Lung microvascular endothelial cell (primary cell): Measurements from ENCODE around the gene KDM3A. TPM values are rescaled to one million over a fixed set of nuclear protein-coding genes. Genes with fewer than 3 reads are reported as not detected.

ENCODE experiments used
- DNase-seq, 2 donors: peaks; one replicate each; pipeline versions ENCODE4 v3.0.0 to v3.0.0-alpha.2; 2010; ENCODE audit warnings: low read depth in 2 of 2
- total RNA-seq: library from RNA; depleted of rRNA; stranded (reverse); fragments of >200 nt; gene quantifications from 2 replicates; pipeline ENCODE4 v1.2.1, GENCODE V29; 2014

KDM3A gene, protein sequence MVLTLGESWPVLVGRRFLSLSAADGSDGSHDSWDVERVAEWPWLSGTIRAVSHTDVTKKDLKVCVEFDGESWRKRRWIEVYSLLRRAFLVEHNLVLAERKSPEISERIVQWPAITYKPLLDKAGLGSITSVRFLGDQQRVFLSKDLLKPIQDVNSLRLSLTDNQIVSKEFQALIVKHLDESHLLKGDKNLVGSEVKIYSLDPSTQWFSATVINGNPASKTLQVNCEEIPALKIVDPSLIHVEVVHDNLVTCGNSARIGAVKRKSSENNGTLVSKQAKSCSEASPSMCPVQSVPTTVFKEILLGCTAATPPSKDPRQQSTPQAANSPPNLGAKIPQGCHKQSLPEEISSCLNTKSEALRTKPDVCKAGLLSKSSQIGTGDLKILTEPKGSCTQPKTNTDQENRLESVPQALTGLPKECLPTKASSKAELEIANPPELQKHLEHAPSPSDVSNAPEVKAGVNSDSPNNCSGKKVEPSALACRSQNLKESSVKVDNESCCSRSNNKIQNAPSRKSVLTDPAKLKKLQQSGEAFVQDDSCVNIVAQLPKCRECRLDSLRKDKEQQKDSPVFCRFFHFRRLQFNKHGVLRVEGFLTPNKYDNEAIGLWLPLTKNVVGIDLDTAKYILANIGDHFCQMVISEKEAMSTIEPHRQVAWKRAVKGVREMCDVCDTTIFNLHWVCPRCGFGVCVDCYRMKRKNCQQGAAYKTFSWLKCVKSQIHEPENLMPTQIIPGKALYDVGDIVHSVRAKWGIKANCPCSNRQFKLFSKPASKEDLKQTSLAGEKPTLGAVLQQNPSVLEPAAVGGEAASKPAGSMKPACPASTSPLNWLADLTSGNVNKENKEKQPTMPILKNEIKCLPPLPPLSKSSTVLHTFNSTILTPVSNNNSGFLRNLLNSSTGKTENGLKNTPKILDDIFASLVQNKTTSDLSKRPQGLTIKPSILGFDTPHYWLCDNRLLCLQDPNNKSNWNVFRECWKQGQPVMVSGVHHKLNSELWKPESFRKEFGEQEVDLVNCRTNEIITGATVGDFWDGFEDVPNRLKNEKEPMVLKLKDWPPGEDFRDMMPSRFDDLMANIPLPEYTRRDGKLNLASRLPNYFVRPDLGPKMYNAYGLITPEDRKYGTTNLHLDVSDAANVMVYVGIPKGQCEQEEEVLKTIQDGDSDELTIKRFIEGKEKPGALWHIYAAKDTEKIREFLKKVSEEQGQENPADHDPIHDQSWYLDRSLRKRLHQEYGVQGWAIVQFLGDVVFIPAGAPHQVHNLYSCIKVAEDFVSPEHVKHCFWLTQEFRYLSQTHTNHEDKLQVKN (N-terminal part only)
- 15.5 and 26.0 TPM in 2 replicates for total RNA-seq

DNA sequence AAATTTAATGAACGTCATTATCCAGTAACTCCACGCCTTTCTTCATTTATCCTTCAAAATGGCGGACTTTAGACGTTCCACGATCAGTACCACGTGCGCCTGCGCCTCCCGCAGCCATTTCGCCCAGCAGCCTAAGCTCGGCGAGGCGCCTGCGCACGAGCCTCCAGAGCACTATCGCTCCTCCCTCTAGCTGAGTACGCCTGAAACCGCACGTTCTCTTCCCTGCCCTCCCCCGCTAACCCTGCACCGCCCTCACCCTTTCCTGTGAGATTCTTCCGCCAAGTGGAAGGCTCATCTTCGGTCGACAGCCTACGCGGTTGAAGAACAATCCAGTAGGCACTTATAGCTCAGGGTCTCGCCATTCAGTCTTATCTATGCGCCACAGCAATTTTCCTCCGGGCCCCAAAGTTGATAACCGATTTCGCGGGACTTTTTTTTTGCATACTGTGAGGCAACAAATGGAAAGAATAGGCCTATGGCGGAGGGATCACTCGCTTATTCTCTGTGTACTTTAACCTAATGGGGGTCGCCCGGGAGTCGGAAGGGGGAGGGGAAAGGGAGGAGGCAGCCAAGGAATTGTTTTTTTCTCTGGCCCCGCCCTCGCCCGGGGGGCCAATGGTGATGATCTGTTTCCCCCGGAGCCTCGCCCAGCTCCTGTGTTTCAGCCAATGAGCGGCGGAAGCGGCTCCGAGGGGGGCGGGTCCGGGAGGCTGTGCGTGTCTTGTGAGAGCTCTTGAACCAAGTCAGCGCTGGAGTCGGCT is at the start of gene KDM3A:
Gene KDM3A, plus strand, starts transcription at position 741 of the 761 bp plus-strand sequence. CDS start 677 bp downstream, outside the sequence.
- DNase-seq: peak; percentile 99 to 100

DNA sequence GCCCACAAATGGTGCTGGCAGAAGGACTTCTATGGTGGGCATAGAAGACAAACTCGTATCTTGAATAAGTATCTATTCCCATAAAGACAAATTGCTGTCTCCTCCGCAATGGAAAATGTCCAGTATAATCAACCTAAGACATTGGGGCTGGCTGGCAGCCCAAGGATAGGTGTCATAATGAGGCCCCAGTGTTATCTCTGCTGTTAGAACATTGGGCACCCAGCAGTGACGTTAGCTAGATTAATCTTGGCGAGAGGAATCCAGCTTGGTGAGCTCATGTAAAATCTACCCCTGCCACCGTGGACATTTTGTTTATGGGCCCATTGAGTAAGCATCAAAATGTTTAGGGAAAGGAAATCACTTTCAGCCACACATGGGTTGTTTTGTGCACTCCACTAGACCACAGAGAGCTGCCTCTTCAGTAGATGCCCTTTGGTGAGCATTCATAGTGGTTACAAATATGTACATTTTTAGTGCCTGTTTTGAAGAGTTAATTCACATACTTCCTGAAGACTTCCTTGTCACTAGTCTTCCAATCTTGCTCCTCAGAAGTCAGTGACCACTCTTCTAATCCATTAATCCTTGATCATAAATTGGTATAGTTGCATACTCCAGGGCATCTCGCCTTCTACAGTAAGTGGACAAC is 48.2 kb upstream of the KDM3A start:
- no peak for DNase-seq

DNA sequence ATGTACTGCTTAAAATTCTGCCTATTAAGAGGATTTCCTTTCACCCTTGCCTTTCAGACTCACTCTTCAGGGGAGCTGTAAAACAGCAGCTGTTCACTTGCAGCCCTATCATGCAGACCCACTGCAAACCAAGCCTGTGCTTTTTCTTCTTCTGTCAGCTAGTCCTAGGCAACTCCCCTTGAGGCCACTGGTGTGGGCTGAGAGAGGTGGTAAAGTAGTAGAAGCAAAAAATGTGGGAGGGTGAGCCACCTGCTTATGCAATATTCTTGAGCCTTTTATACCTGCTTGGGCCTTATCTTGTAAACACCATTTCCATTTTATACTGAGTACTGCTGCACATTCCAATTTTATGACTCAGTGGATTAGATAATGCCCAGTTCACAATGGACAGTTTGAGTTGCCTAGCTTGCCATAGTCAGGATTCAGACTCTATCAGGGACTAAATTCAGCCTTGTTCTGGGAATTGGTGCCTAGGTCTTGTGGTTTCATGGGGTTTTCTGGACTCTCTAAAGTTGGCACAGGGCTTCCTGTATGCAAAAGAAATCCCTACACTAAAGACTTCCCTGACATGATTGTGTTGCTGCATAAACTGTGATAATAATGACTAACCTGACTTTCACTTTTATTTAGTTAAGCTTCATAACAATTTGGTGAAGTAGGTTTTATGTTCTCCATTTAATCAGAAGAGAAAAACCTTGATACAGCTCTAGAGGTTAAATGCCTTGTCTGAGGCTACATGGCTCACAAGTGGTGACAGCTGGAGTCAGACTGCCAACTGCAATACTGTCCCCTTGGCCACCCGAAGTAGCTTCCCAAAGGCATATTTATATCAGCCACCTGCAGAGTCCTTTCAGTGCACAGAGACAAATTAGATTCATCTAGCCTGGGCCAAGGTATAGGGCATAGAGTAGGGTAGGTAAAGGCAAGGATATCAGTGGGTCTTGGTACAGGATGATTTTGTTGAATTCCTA is 47.4 kb upstream of the KDM3A start:
- peak; percentile 24 to 46 for DNase-seq

DNA sequence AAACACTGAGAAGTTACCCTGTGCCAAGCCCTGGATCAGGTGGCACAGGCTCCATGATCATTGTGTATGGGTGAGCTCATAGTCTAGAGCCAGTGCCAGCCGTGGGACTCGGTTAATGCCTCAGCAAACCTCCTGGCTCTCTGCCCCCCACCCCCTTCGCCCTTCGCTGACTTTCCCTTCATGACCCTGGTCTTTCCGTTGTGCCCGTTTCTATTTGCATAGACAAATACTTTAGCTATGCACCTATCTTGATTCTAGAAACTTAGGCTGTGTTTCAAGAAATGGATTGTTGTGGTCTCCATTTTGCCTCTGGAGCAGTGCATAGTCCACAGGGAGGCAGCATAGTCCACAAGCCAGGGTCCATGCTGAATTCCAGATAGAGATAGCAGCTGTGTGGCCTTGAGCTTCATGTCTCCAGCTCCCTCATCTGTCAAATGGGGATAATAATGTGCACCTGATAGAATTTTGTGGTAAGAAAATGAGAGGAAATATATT is 44.8 kb upstream of the KDM3A start:
- DNase-seq: peak; percentile 37 to 68

DNA sequence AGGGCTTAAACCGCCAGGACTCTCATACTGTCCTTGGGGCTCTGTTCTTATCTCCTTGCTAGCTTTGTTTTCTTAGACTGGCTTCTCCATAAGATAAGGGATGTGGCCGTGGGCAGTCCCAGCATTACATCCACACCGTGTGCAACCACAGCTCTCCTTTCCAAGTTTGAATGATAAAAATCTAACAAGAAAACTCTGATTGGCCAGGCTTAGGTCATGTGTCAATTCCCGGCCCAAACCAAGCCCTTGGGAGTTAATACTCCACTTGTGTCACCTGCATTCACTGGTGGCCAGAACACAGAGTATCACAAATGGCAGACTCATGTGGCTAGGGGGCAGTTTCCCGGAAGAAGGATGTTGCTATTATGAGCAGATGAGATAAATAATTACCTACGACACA is 43.2 kb upstream of the KDM3A start:
- DNase-seq: no peak

DNA sequence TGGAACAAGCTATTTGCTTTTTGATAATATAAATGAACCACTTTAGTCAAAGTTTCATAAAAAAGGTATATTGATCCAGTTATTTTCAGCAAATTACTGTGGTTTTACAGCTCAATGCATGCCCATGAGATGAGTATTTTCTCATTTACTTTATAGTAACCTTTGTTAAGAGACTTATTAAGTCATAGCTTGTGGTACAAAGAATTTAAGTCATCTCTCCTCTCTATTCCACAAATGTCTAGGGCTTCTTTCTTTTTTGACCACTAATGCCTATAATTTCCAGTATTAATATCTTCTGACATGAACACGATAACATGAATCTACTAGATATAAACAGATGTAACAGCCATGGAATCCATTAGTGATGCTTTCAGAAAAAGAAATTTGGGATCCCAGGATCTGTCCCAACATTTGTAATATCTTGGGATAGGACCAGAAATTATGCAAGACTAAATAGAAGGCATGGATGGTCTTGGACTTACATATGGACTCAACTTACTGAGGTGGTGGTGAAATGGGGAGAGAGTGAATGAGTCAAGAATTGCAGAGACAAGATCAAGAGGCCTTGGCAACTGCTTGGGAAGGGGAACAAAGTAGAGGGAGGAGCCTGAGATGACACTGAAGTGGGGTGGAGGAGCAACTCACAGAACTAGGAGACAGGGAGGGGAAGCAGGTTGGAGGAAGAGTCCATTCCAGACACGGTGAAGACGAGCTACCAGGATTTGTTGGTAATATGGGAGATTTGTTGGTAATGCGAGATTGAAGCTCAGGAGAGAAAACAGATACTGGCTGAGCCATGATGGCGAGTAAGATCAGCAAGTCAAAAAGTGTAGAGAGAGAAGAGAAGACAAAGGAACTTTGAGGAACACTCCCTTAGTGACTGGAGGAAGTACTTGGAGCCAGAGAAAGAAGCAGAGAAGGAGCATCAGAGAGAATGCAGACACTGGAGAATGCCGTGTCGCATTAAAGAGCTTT is 42.4 kb upstream of the KDM3A start:
- no peak for DNase-seq

DNA sequence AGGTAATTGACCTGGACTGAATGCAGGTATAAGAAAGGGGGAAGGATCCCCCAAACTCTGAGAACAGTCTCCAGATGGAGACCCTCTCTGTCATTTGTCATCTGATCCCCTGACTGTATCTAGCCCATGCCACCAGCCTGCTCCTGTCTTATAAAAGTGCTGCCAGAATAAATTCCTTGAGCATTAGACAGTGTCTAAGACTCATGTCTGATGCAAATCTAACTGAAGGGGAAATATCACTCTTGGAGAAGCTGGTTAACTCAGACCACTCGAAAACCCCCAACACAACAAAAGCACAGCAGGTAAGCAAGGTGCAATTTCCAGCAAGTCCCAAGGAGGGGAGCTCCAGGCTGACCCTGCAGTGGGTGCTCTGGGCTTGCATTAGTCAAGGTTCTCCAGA is 40.9 kb upstream of the KDM3A start:
- no peak for DNase-seq

DNA sequence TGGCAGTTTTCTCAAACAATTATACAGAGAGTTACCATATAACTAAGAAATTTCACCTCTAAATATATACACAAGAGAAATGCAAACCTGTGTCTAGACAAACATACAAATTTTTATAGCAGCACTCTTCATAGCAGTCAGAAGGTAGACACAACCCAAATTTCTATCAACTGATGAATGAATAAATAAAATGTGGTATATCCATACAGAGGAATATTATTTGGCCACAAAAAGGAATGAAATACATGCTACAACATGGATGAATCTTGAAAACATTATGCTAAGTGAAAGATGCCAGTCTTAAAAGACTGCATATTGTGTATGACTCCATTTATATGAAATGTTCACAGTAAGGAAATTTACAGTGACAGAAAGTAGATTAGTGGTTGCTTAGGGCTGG is 30.6 kb upstream of the KDM3A start:
- DNase-seq: no peak

DNA sequence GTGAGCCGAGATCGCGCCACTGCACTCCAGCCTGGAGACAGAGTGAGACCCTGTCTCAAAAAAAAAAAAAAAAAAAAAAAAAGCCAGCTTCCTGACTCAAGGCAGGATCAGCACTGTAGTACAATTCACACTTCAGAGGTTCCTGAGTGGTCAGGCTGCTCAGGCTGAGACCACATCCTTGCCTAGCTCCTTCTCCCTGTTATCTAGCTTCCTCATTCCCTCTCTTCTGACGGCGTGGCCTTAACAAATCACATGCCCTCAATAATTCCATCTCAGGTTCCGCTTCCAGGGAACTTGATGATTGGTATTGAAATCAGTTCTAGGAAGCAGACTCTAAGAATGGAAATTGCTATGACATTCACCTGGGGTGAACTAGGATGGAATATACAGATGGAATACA is 29.8 kb upstream of the KDM3A start:
- DNase-seq: no peak

DNA sequence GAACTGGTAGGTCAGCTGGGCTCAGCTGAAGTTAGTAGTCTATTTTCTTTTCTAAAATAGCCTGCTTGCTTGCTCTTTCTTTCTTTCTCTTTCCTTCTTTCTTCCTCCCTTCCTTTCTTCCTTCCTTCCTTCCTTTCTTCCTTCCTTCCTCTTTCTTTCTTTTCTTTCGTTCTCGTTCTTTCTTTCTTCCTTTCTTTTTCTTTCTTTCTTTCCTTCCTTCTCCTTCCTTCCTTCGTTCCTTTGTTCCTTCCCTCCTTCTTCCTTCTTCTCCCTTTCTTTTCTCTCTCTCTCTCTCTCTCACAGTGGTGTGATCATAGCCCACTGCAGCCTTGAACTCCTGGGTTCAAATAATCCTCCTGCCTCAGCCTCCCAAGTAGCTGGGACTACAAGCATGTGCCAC is 29.2 kb upstream of the KDM3A start:
- DNase-seq: no peak

DNA sequence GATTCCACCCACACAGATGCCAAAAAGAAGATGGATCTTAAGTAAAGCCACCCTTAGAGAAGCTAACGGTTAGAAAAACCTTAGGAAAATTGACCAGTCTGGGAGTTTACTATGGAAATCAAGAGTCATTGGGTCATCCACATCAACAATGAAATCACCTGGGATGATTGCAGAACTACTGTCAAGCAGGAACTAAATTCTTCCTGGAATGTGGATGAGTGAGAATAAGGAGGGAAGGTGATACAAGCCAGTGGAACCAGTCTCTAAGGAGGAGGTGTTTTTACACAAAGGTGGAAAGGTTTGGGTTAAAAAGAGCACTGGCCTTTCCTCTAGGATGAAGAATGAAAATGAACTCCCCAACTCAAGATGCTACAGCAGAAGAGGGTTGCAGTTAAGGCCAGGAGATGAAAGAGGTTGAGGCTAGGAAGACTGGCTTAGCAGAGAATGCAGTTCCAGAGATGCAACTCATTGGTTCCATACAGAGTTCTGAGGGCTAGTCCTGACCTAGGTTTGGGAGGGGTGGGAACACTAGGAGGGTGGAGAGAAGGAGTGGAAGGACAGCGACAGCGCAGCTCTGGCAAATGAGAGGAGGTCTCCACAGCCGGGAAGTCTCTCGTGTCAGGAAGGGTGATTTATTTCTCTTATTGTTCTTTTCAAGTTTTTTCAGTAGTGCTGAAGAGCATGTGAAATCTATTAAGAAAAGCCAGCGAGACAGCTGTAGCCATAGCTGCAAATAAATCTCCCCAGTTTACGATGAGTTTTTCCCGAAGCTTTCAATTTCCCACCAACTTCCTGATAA is 27.7 kb upstream of the KDM3A start:
- no peak for DNase-seq

DNA sequence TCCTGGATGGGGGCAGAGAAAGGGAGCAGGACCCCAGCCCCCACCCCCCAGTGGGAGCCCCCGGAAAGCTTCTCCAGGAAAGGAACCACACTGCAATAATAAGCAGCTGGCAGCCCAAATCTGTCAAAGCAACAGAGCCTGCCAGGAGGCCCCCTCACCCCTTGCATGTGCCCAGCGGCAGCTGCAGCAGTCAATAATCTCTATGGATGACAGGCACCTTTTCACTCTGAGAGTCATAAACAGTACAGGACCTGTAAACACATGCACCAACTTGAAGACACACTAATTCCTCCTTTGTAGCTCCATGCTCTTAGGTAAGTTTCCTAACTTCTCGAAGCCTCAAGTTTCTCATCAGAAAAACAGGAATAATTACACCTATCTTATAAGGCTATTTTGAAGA is 26.2 kb upstream of the KDM3A start:
- DNase-seq: no peak

DNA sequence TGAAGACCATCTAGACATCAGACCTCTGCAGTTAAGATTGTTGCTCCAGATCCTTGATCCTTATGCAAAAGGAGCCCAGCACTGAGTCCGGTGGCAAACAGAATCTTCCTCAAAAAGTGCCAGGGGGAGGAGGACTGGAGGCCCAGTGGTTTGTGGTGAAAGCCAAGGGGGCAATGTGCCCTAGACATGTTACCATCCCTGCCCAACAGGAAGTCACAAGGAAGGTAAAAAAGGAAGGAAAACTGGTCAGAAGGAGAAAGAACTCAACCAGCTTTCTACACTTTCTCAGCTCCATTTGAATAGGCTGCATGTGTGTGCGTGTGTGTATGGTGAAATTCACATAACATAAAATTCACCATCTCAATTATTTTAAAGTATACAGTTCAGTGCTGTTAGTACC is 25.0 kb upstream of the KDM3A start:
- no peak for DNase-seq

DNA sequence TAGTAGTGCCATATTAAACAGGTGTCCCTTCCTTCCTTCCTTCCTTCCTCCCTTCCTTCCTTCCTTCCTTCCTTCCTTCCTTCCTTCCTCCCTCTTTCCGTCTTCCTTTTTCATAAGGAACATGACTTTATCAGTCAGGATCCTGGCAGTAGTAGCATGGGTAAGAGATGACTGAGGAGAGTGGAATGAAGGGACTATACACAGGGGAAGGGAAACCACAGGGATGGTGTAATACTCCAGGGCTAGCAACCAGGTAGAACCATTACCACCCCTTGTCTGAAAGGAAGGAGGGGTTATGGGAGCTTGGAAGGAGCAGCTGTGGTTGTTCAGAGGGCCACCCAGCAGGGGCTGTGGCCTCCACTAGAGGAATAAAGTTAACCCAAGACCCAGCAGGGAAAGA is 23.2 kb upstream of the KDM3A start:
- no peak for DNase-seq

DNA sequence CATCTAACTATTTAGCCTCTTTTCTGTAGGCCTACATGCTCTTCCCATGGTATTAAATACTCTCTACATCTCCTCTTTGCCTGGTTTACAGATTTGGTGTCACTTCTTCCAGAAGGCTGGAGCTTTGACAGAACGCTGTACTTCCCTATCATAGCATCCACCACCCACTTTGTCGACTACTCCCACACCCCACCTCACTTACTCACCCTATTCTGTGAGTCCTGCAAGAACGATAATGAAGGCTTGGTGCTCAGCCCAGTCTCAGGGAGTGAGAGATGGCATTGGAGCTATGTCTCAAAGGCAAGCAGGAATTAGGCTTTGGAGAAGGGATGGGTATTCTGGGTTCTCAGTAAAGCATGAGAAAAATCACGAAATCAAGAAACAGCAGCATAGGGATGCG is 20.3 kb upstream of the KDM3A start:
- no peak for DNase-seq

DNA sequence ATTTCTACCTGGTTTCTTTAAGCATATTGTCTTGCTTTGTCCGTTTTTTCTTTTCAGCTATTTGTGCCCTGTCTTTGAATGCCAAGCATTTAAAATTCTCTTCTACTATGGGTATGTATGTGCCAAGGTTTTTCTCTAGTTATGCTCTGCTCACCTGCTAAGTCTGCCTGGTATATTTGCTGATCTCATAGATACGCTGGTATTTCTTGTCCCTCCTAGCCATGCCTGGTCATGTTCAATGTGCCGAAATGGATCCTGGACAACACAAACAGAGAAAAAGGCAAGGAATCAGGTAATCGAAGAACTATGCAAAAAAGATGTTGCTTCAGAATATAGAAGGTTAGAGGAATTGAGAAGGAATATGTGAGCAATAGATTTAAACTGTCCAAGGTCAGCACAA is 14.9 kb upstream of the KDM3A start:
- DNase-seq: no peak

DNA sequence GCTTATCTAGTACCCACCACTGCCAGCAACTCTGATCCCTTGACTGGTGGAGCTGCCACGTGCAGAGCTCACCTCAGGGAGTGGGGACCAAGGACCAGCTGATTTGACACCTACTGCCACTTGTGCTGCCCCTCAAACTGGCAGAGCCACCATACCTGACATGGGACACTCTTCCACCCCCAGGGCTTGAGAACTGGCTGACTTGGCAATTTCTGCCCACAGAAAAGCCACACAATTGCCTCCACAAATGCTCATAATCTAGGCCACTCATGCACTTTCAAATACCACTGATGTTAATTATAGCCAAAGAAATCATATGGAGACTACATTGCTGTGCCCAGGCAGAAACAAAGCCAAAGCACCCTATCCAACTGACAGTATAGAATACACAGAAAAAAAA is 11.8 kb upstream of the KDM3A start:
- no peak for DNase-seq
